Ovary (tissue), 9 donors: ENCODE measurements around the gene IKZF3. TPM values are rescaled to one million over a fixed set of nuclear protein-coding genes. Genes with fewer than 3 reads are reported as not detected.
A peak's percentile ranks its signal among the peaks of the same experiment; 100 is the strongest.
"Not testable (repeated sequence)": the region's sequence is repeated elsewhere in the genome, so short reads cannot be mapped to it uniquely, and the experiment has no call there.

Experiments used
- DNase-seq, 5 donors: peaks; one replicate each; pipeline ENCODE4 v3.0.0-alpha.2; 2019 to 2020
- H3K27ac ChIP-seq, 2 donors: fragments of 200-600 bp; one replicate each; pipeline versions ENCODE4 v1.5.1 to v1.8.0; 2019 to 2022
- H3K27me3 ChIP-seq: fragments of 200-600 bp; one replicate; pipeline ENCODE4 v1.8.0; 2022
- H3K36me3 ChIP-seq: fragments of 200-600 bp; sonication (generic); one replicate; pipeline ENCODE4 v1.5.1; 2019
- H3K4me1 ChIP-seq: one replicate; pipeline ENCODE4 v1.8.1; 2013; ENCODE audit warnings: mild to moderate bottlenecking, moderate library complexity; ENCODE audit not compliant: insufficient read depth
- H3K4me3 ChIP-seq: fragments of 200-600 bp; sonication (generic); one replicate; pipeline ENCODE4 v1.5.1; 2017
- H3K9me3 ChIP-seq, 2 donors: fragments of 200-600 bp in 1 of 2; sonication (generic) in 1 of 2; one replicate each; pipeline versions ENCODE4 v1.5.1 to v1.8.1; 2013 to 2019; ENCODE audit warnings: mild to moderate bottlenecking in 1 of 2, moderate library complexity in 1 of 2
- CTCF ChIP-seq, 3 donors: fragments of 450-650 bp in 2 of 3; fragments of 200-600 bp in 1 of 3; IDR thresholded peaks; one replicate each; pipeline versions ENCODE4 v1.5.1 to v1.8.0; 2016 to 2022; ENCODE audit warnings: antibody characterized with exemption in 3 of 3, mild to moderate bottlenecking in 1 of 3
- EP300 ChIP-seq: sonication (generic); formaldehyde crosslinking; IDR thresholded peaks from one replicate; pipeline ENCODE4 v1.6.1; 2017; ENCODE audit warnings: antibody characterized with exemption
- POLR2A ChIP-seq: fragments of 450-650 bp; IDR thresholded peaks from one replicate; pipeline ENCODE4 v1.6.1; 2017; ENCODE audit warnings: antibody characterized with exemption, mild to moderate bottlenecking, moderate library complexity
- WGBS, 3 donors: extraction: QIAGEN DNeasy Blood & Tissue Kit in 1 of 3; methylation state at CpG; one replicate each; pipeline versions ENCODE4 v1.1.5 to v1.1.7; 2013 to 2017; 5-methylcytosine and 5-hydroxymethylcytosine counted together
- intact Hi-C, 4 donors: fragments of 100-400 bp; cut with DNase I; formaldehyde crosslinking; loops; one replicate each; pipeline versions ENCODE4 v1.11.0 to v1.15.1; 2022 to 2023
- polyA plus RNA-seq, 2 donors: library from polyadenylated mRNA; stranded (reverse); fragments of 200-250 nt in 1 of 2; fragments of 350-450 nt in 1 of 2; fragmentation: Illumina TruSeq in 1 of 2; extraction: RNeasy Lipid Tissue Mini Kit (QIAGEN cat#74804) in 1 of 2; gene quantifications; one replicate each; pipeline ENCODE4 v1.2.3, GENCODE V29; 2013 to 2014
- total RNA-seq, 7 donors: library from RNA; depleted of rRNA in 2 of 7; stranded (reverse); fragments of >200 nt in 2 of 7; fragmentation: NEBNext Ultra II Directional in 3 of 7; extraction: Animal tissue kit (Norgen Biotek cat#: 25700) in 3 of 7; gene quantifications; one replicate each; pipeline versions ENCODE4 v1.1.0 to v1.2.4, GENCODE V29; 2016 to 2023
- donor health status: DM: no; HTN: no; CAD: no; lungs with moderate emphysema.
- donor health status: DM: no; HTN: no; CAD: no.
- donor health status: Bipolar disorder and iron deficiency.
- donor health status: DM: yes; HTN: yes; CAD: no.
- donor health status: DM: no; HTN: no; CAD: no.
- donor health status: DM: yes; HTN: yes; CAD: no.

Gene IKZF3
- total and polyA plus RNA-seq, 9 donors, result 0.16 to 2.6 (median 0.62) TPM

GRCh38 chr17:39750131-39751015, 113.7 kb downstream of the IKZF3 start:
- no peak overlapping the region for H3K4me3 ChIP-seq
- no peak for DNase-seq
- H3K27ac ChIP-seq, result no peak overlapping the region
- H3K27me3 ChIP-seq, result no peaks in the 10 kb centered on the region
- TF ChIP-seq CTCF (IDR thresholded peaks at IDR 0.05) (no peak), POLR2A (no peak), EP300 (no peak)
- H3K36me3 ChIP-seq, result no peaks in the 10 kb centered on the region
- H3K9me3 ChIP-seq, result no peaks in the 10 kb centered on the region
- WGBS, 3 donors, result 55 to 64% (median 58%) methylated on average over 9 of the region's 9 CpGs
- intact Hi-C loops, result loop anchor here (5.0 kb wide), 2 partner anchors 123 to 128 kb away; partner anchors contain the start of gene PPP1R1B (in 1 of the 4)
- no peaks in the 10 kb centered on the region for H3K4me1 ChIP-seq

GRCh38 chr17:39748444-39749034, 115.6 kb downstream of the IKZF3 start:
- H3K27me3 ChIP-seq, H3K4me1 ChIP-seq, H3K36me3 ChIP-seq, DNase-seq, H3K27ac ChIP-seq, H3K9me3 ChIP-seq, intact Hi-C loops, H3K4me3 ChIP-seq: not testable (repeated sequence)
- WGBS, 3 donors, result 83 to 87% (median 86%) methylated on average over 8 of the region's 8 CpGs

GRCh38 chr17:39747745-39748144, 116.4 kb downstream of the IKZF3 start:
- Histone ChIP-seq H3K9me3 (no peaks in the 10 kb centered on the region), H3K4me1 (no peaks in the 10 kb centered on the region), H3K27ac (no peak overlapping the region), H3K4me3 (no peak overlapping the region), H3K36me3 (no peaks in the 10 kb centered on the region), H3K27me3 (no peaks in the 10 kb centered on the region)
- TF ChIP-seq EP300, result no peak
- TF ChIP-seq POLR2A, result no peak
- TF ChIP-seq CTCF (IDR thresholded peaks at IDR 0.05), result no peak
- no peak for DNase-seq
- intact Hi-C loops, result no loop called here
- 88 to 98% (median 93%) methylated on average over 4 of the region's 4 CpGs for WGBS, 3 donors

GRCh38 chr17:39746145-39746461, 118.0 kb downstream of the IKZF3 start:
- Histone ChIP-seq H3K9me3 (no peaks in the 10 kb centered on the region), H3K4me1 (no peaks in the 10 kb centered on the region), H3K4me3 (peak overlapping the region; percentile 22), H3K36me3 (no peaks in the 10 kb centered on the region), H3K27ac (no peak overlapping the region), H3K27me3 (no peaks in the 10 kb centered on the region)
- intact Hi-C loops, result no loop called here
- WGBS, 3 donors, result 87 to 96% (median 92%) methylated on average over 7 of the region's 7 CpGs
- TF ChIP-seq EP300 (no peak), CTCF (IDR thresholded peaks at IDR 0.05) (no peak), POLR2A (no peak)
- peak in 1 of 5 donors; percentile 22 for DNase-seq
